Tibial artery (tissue), 4 donors: ENCODE results near the gene VPS52.
A peak's percentile ranks its signal among the peaks of the same experiment; 100 is the strongest.
"Not testable (repeated sequence)": the region's sequence is repeated elsewhere in the genome, so short reads cannot be mapped to it uniquely, and the experiment has no call there.

Experiments
- DNase-seq, 2 donors: peaks; one replicate each; pipeline ENCODE4 v3.0.0-alpha.2; 2019
- H3K27ac ChIP-seq, 2 donors: fragments of 200-600 bp; sonication (generic) in 1 of 2; 1 replicate in 1 of 2; 2 replicates in 1 of 2; pipeline ENCODE4 v1.5.1; 2018 to 2019; ENCODE audit warnings: mild to moderate bottlenecking in 1 of 2
- H3K27me3 ChIP-seq, 2 donors: fragments of 200-600 bp; sonication (generic) in 1 of 2; one replicate each; pipeline versions ENCODE4 v1.5.1 to v1.6.0; 2016 to 2019
- H3K36me3 ChIP-seq, 3 donors: fragments of 200-600 bp; sonication (generic) in 2 of 3; one replicate each; pipeline ENCODE4 v1.5.1; 2016 to 2019; ENCODE audit warnings: mild to moderate bottlenecking in 2 of 3
- H3K4me1 ChIP-seq, 4 donors: fragments of 200-600 bp; sonication (generic) in 2 of 4; 1 replicate in 3 of 4; 2 replicates in 1 of 4; pipeline ENCODE4 v1.5.1; 2016 to 2019
- H3K4me3 ChIP-seq, 2 donors: fragments of 200-600 bp; sonication (generic) in 1 of 2; 1 replicate in 1 of 2; 2 replicates in 1 of 2; pipeline ENCODE4 v1.5.1; 2018 to 2019; ENCODE audit warnings: mild to moderate bottlenecking in 2 of 2
- H3K9me3 ChIP-seq, 3 donors: fragments of 200-600 bp; sonication (generic) in 1 of 3; one replicate each; pipeline ENCODE4 v1.5.1; 2016 to 2019
- CTCF ChIP-seq, 2 experiments: fragments of 200-600 bp in 1 of 2; fragments of 450-650 bp in 1 of 2; IDR thresholded peaks; one replicate each; pipeline ENCODE4 v1.5.1; 2017 to 2019; ENCODE audit warnings: antibody characterized with exemption in 2 of 2, mild to moderate bottlenecking in 1 of 2, moderate library complexity in 1 of 2
- intact Hi-C: fragments of 100-400 bp; cut with DNase I; formaldehyde crosslinking; loops from one replicate; pipeline ENCODE4 v1.15.0; 2023; ENCODE audit warnings: low total_unique reads

The VPS52 gene

GRCh38 chr6:33273129-33273923 lies 1.6 kb upstream of the VPS52 start:
- Histone ChIP-seq H3K4me1 (peaks cover 6 to 67% (median 57%) of the 10 kb centered on the region in 4 donors), H3K4me3 (peak overlapping the region in 1 of 2 donors; percentile 91), H3K27me3 (no peaks in the 10 kb centered on the region), H3K9me3 (no peaks in the 10 kb centered on the region), H3K27ac (peak overlapping the region; percentile 91 to 95), H3K36me3 (peaks cover 27 to 48% (median 27%) of the 10 kb centered on the region in 3 donors)
- no peak for DNase-seq
- intact Hi-C loops: no loop called here
- no peak for TF ChIP-seq CTCF (IDR thresholded peaks at IDR 0.05)

- Histone ChIP-seq H3K36me3 (peaks cover 35 to 55% (median 35%) of the 10 kb centered on the region in 3 donors), H3K9me3 (no peaks in the 10 kb centered on the region), H3K27ac (peak overlapping the region; percentile 91 to 95), H3K4me1 (peaks cover 6 to 58% (median 53%) of the 10 kb centered on the region in 4 donors), H3K27me3 (no peaks in the 10 kb centered on the region), H3K4me3 (peak overlapping the region; percentile 60 to 91)
- intact Hi-C loops: no loop called here
- TF ChIP-seq CTCF (IDR thresholded peaks at IDR 0.05): no peak
- no peak for DNase-seq
These were observed 826 bp upstream of the VPS52 start for GRCh38 chr6:33272275-33273128.

- Histone ChIP-seq H3K9me3 (no peaks in the 10 kb centered on the region), H3K36me3 (peaks cover 42 to 65% (median 49%) of the 10 kb centered on the region in 3 donors)
These were observed 584 bp downstream of the VPS52 start for GRCh38 chr6:33271117-33271467.

GRCh38 chr6:33264015-33264414 lies 7.7 kb downstream of the VPS52 start:
- H3K9me3 ChIP-seq: no peaks in the 10 kb centered on the region
- no peak for TF ChIP-seq CTCF (IDR thresholded peaks at IDR 0.05)
- intact Hi-C loops: no loop called here
- DNase-seq: no peak
- H3K36me3 ChIP-seq: peaks cover 64 to 97% (median 71%) of the 10 kb centered on the region in 3 donors
- H3K27me3 ChIP-seq: no peaks in the 10 kb centered on the region
- H3K4me3 ChIP-seq: no peak overlapping the region
- no peak overlapping the region for H3K27ac ChIP-seq
- H3K4me1 ChIP-seq: no peaks in the 10 kb centered on the region

More at GRCh38 chr6:33271117-33271467, 584 bp downstream of the VPS52 start:
- Histone ChIP-seq H3K27ac (peak overlapping the region; percentile 91 to 95), H3K27me3 (no peaks in the 10 kb centered on the region), H3K4me3 (peak overlapping the region; percentile 60 to 91), H3K4me1 (peaks cover 0 to 49% (median 44%) of the 10 kb centered on the region in 4 donors)
- TF ChIP-seq CTCF (IDR thresholded peaks at IDR 0.05): no peak
- DNase-seq: no peak
- intact Hi-C loops: no loop called here

GRCh38 chr6:33262490-33262889 lies 9.2 kb downstream of the VPS52 start:
- H3K4me3 ChIP-seq, intact Hi-C loops, H3K4me1 ChIP-seq, H3K27ac ChIP-seq, DNase-seq, H3K27me3 ChIP-seq, H3K9me3 ChIP-seq: not testable (repeated sequence)
- peaks cover 49 to 93% (median 64%) of the 10 kb centered on the region in 3 donors for H3K36me3 ChIP-seq

GRCh38 chr6:33259032-33259431 lies 12.6 kb downstream of the VPS52 start:
- Histone ChIP-seq H3K9me3 (no peaks in the 10 kb centered on the region), H3K36me3 (peaks cover 15 to 65% (median 37%) of the 10 kb centered on the region in 3 donors), H3K27me3 (no peaks in the 10 kb centered on the region), H3K4me1 (no peaks in the 10 kb centered on the region), H3K4me3 (no peak overlapping the region), H3K27ac (no peak overlapping the region)
- DNase-seq: no peak
- no peak for TF ChIP-seq CTCF (IDR thresholded peaks at IDR 0.05)
- intact Hi-C loops: no loop called here
